Activated T-helper 2 cell treated with anti-CD3 and anti-CD28 coated beads, Interferon-gamma antibody, Interleukin-2, Interleukin-4, amounts not matched to agents 10 μg/mL and 5 μg/mL and 100 μg/mL, durations not matched to agents 14 hours and 24 hours and 36 hours (primary cell): ENCODE results near the gene CST3. TPM values are rescaled to one million over a fixed set of nuclear protein-coding genes. Genes with fewer than 3 reads are reported as not detected.
"Not testable (repeated sequence)": the region's sequence is repeated elsewhere in the genome, so short reads cannot be mapped to it uniquely, and the experiment has no call there.

Experiments
- DNase-seq: peaks from one replicate; pipeline ENCODE4 v3.0.0; 2021; ENCODE audit warnings: low spot score
- H3K27ac Mint-ChIP-seq: one replicate; pipeline ENCODE4 v1.8.0; 2021; ENCODE audit warnings: mixed read lengths
- H3K27me3 Mint-ChIP-seq: one replicate; pipeline ENCODE4 v1.8.0; 2021; ENCODE audit warnings: low read depth, mixed read lengths
- H3K36me3 Mint-ChIP-seq: one replicate; pipeline ENCODE4 v1.8.0; 2021; ENCODE audit warnings: low read depth, mixed read lengths
- H3K4me1 Mint-ChIP-seq: one replicate; pipeline ENCODE4 v1.8.0; 2021; ENCODE audit warnings: low read depth, mixed read lengths
- H3K4me3 Mint-ChIP-seq: one replicate; pipeline ENCODE4 v1.8.0; 2021; ENCODE audit warnings: low read depth, mild to moderate bottlenecking, moderate library complexity, mixed read lengths
- H3K9me3 Mint-ChIP-seq: one replicate; pipeline ENCODE4 v1.8.0; 2021; ENCODE audit warnings: mixed read lengths
- intact Hi-C: fragments of 100-400 bp; cut with micrococcal nuclease; formaldehyde crosslinking; loops from one replicate; pipeline ENCODE4 v1.15.1; 2023
- total RNA-seq: library from RNA; stranded (reverse); gene quantifications from 2 replicates; pipeline ENCODE4 v1.2.3, GENCODE V29; 2022

CST3 gene
- total RNA-seq, 1 donor from 2014 or later, result 0.82 TPM

- Mint-ChIP-seq H3K36me3 (no peaks in the 10 kb centered on the region), H3K4me1 (no peaks in the 10 kb centered on the region), H3K27ac (no peak overlapping the region), H3K27me3 (no peaks in the 10 kb centered on the region), H3K4me3 (no peak overlapping the region), H3K9me3 (no peaks in the 10 kb centered on the region)
- intact Hi-C loops, result no loop called here
- no peak for DNase-seq
These were observed 32.1 kb upstream of the CST3 start for GRCh38 chr20:23669866-23670265.

DNA sequence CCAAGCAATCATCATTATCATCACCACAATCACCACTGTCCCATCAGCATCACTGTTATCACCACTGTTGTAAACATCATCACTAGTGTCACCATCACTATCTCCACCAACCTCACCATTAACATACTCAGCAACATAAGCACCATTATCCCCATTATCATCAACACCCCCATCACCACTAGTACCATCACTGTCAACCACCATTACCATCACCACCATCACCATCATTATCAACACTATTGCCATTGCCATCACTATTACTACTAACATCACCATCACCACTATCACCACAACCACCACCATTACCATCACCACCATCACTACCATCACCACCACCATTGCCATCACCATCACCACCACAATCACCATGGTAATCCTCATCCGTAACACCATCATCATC is 31.6 kb upstream of the CST3 start:
- Mint-ChIP-seq H3K4me1 (no peaks in the 10 kb centered on the region), H3K27me3 (no peaks in the 10 kb centered on the region), H3K27ac (no peak overlapping the region), H3K36me3 (no peaks in the 10 kb centered on the region), H3K4me3 (no peak overlapping the region), H3K9me3 (no peaks in the 10 kb centered on the region)
- no peak for DNase-seq
- intact Hi-C loops, result no loop called here

DNA sequence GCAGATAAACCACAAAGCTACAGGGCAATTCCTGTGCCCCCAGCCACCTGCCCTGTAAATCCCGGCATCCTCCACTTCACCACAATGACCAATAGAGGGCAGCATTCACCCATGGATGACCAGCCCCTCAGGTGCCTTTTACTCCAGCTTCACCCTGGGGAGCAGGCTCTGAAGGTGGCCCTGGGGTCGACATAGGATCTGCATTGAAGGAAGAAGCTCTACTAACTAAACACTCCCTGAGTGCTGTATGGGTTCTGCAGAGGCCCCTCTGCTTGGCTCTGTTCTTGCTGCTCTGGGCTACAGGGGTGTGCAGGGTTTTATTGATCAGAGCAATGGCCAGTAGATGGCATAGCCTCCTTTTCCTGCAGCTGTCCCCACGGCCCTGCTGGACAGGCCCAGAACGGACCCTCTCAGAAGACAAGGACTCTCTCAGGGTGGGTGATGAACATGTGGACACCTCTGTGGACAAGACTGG is 30.8 kb upstream of the CST3 start:
- H3K4me3 Mint-ChIP-seq, result no peak overlapping the region
- intact Hi-C loops, result no loop called here

GRCh38 chr20:23667666-23668065 is 29.9 kb upstream of the CST3 start:
- no peaks in the 10 kb centered on the region for H3K36me3 Mint-ChIP-seq

More for the DNA sequence above, 30.8 kb upstream of the CST3 start:
- Mint-ChIP-seq H3K4me1 (no peaks in the 10 kb centered on the region), H3K36me3 (no peaks in the 10 kb centered on the region), H3K9me3 (no peaks in the 10 kb centered on the region), H3K27me3 (no peaks in the 10 kb centered on the region), H3K27ac (no peak overlapping the region)
- DNase-seq, result peak; percentile 16

DNA sequence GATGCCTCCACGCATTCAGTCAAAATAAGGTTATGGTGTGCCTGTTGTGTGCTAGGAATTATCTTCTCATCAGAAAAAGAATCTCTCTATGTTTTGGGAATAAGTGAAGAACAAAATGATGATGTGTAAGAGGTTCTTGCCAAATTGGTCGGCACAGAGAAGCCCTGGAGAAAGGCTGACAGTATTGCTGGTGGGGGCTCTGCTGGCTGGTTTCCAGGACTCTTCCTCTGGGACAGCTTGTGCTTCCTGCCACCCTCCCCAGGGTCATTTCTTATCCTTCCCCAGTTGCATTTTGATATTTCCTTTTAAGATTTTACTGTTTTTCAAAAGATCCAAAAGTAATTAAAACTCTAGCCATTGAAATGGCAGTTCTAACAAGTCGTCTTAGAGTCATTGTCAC is 28.9 kb upstream of the CST3 start:
- no peaks in the 10 kb centered on the region for H3K36me3 Mint-ChIP-seq
- no peak overlapping the region for H3K4me3 Mint-ChIP-seq
- intact Hi-C loops, result no loop called here

More at GRCh38 chr20:23667666-23668065, 29.9 kb upstream of the CST3 start:
- Mint-ChIP-seq H3K27ac (no peak overlapping the region), H3K4me1 (no peaks in the 10 kb centered on the region), H3K4me3 (no peak overlapping the region), H3K9me3 (no peaks in the 10 kb centered on the region), H3K27me3 (no peaks in the 10 kb centered on the region)
- DNase-seq, result no peak
- intact Hi-C loops, result no loop called here

GRCh38 chr20:23666189-23666588 is 28.4 kb upstream of the CST3 start:
- Mint-ChIP-seq H3K36me3 (no peaks in the 10 kb centered on the region), H3K9me3 (no peaks in the 10 kb centered on the region), H3K27ac (no peak overlapping the region), H3K4me1 (no peaks in the 10 kb centered on the region), H3K27me3 (no peaks in the 10 kb centered on the region), H3K4me3 (no peak overlapping the region)
- intact Hi-C loops, result no loop called here
- DNase-seq, result no peak

More for the DNA sequence above, 28.9 kb upstream of the CST3 start:
- no peak for DNase-seq
- H3K9me3 Mint-ChIP-seq, result no peaks in the 10 kb centered on the region
- H3K27ac Mint-ChIP-seq, result no peak overlapping the region
- H3K4me1 Mint-ChIP-seq, result no peaks in the 10 kb centered on the region
- no peaks in the 10 kb centered on the region for H3K27me3 Mint-ChIP-seq

DNA sequence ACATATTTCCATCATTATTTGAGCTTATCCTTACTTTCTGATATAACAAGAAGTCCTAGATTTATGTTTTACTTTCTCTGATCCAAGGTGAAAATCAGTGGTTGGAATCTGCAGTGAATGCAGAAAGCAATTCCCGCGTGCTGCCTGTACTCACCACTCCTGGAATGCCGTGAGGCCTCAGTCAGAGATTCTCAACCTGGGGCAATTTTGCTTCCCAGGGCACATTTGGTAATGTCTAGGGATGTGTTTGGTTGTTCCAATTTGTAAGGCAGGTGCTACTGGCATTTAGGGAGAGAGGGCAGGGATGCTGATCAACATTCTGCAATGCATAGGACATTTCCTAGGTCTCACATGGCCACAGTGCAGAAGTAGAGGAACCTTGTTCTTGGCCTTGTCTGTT is 27.2 kb upstream of the CST3 start:
- Mint-ChIP-seq H3K27me3 (no peaks in the 10 kb centered on the region), H3K9me3 (no peaks in the 10 kb centered on the region), H3K4me1 (no peaks in the 10 kb centered on the region), H3K36me3 (no peaks in the 10 kb centered on the region), H3K4me3 (no peak overlapping the region), H3K27ac (no peak overlapping the region)
- intact Hi-C loops, result no loop called here
- no peak for DNase-seq

GRCh38 chr20:23664046-23664445 is 26.3 kb upstream of the CST3 start:
- H3K4me3 Mint-ChIP-seq, intact Hi-C loops, H3K27ac Mint-ChIP-seq, H3K36me3 Mint-ChIP-seq, DNase-seq, H3K9me3 Mint-ChIP-seq, H3K4me1 Mint-ChIP-seq, H3K27me3 Mint-ChIP-seq: not testable (repeated sequence)

- no peaks in the 10 kb centered on the region for H3K36me3 Mint-ChIP-seq
- no peak for DNase-seq
- no peak overlapping the region for H3K27ac Mint-ChIP-seq
- H3K4me3 Mint-ChIP-seq, result no peak overlapping the region
- intact Hi-C loops, result no loop called here
- H3K9me3 Mint-ChIP-seq, result no peaks in the 10 kb centered on the region
- no peaks in the 10 kb centered on the region for H3K27me3 Mint-ChIP-seq
- H3K4me1 Mint-ChIP-seq, result no peaks in the 10 kb centered on the region
These were observed 25.4 kb upstream of the CST3 start for GRCh38 chr20:23663180-23663579.

- no peaks in the 10 kb centered on the region for H3K9me3 Mint-ChIP-seq
- H3K4me3 Mint-ChIP-seq, result no peak overlapping the region
- H3K27me3 Mint-ChIP-seq, result no peaks in the 10 kb centered on the region
- H3K36me3 Mint-ChIP-seq, result no peaks in the 10 kb centered on the region
- no peaks in the 10 kb centered on the region for H3K4me1 Mint-ChIP-seq
- intact Hi-C loops, result no loop called here
- no peak overlapping the region for H3K27ac Mint-ChIP-seq
- no peak for DNase-seq
These were observed 24.6 kb upstream of the CST3 start for GRCh38 chr20:23662276-23662870.

DNA sequence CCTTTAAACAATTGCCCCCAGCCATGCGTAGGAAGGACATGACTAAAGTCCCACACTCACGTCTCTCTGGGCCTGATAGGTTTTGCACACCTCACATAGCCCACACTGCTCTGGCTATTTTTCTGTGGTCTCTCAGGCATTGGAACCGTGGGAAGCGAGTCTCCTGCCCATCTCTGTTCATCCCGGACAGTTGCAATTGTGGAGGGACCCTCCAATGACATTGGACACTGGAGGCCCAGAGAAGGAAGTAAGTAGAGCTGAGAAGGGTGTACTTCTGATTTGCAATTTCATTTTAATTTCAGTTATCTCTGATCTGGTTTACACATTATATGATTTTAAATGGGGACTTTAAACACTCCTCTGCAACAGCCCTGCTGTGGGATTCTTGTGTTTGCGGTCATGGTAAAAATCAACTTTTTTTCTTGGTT is 23.3 kb upstream of the CST3 start:
- H3K27ac Mint-ChIP-seq, result no peak overlapping the region
- no peak for DNase-seq
- no peak overlapping the region for H3K4me3 Mint-ChIP-seq
- intact Hi-C loops, result no loop called here
- no peaks in the 10 kb centered on the region for H3K27me3 Mint-ChIP-seq
- no peaks in the 10 kb centered on the region for H3K9me3 Mint-ChIP-seq
- no peaks in the 10 kb centered on the region for H3K4me1 Mint-ChIP-seq
- no peaks in the 10 kb centered on the region for H3K36me3 Mint-ChIP-seq

DNA sequence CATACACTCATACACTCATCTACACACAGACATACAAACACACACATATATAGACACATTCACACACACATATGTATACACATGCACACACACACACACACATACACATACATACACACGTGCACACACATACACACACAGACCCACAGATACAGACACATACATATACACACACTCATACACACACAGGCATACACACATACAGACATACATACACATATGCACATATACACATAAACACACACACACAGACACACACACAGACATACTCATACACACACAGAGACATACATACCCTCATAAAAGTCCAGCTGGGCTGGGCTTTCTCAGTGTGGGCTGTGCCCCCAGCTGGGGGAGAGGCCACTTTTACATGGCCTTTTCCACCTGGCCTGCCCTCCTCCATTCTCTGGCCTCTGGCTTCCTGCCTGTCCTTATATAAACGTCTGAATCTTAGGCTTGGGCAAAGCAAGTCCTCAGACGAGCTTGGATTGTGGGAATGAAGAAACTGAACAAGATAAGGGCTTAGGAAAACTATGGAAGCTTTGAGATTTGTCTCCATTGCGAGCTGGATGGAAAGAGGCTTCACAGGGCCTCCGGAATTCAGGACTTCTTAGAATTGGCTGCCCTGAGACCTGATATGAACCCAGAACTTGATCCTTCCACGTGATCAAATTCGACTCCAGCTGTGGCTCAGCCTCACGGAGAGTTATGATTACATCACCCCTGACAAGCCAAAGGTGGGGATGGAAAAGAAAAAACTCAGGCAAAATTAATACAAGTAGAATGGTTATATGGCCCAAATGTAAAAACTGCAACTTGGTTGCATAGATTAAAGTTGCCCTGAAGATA is 22.5 kb upstream of the CST3 start:
- H3K4me3 Mint-ChIP-seq, result no peak overlapping the region

GRCh38 chr20:23659610-23659988 is 21.8 kb upstream of the CST3 start:
- H3K4me1 Mint-ChIP-seq, H3K27me3 Mint-ChIP-seq, DNase-seq, H3K27ac Mint-ChIP-seq, H3K9me3 Mint-ChIP-seq, H3K36me3 Mint-ChIP-seq, intact Hi-C loops, H3K4me3 Mint-ChIP-seq: not testable (repeated sequence)

More for the DNA sequence above, 22.5 kb upstream of the CST3 start:
- no peak for DNase-seq
- H3K27ac Mint-ChIP-seq, result no peak overlapping the region
- no peaks in the 10 kb centered on the region for H3K27me3 Mint-ChIP-seq
- H3K9me3 Mint-ChIP-seq, result no peaks in the 10 kb centered on the region
- no peaks in the 10 kb centered on the region for H3K4me1 Mint-ChIP-seq
- intact Hi-C loops, result no loop called here
- no peaks in the 10 kb centered on the region for H3K36me3 Mint-ChIP-seq
